Measurements from ENCODE around the gene AGBL1. TPM values are rescaled to one million over a fixed set of nuclear protein-coding genes. Genes with fewer than 3 reads are reported as not detected.

AGBL1 gene
- total RNA-seq, 2 donors from 2014 or later, result 0.23 to 0.91 TPM

DNA sequence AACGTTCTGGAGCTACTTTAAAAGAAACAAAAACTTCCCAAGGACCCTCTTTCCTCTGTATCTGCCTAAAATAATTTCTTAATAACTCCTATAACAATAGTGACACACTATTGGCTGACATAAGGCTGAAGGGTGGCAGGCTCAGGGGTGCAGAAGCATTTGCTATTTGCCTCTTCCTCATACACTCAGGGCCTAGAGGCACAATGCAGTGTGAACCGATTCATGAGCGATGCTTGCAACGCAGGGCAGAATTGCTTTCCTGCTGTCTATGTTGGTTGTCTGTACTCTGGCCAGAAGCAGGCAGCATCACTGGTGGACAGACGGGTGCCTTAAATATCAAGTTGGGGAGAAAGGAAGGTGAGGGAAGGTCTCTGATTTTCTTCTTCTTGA, 157.4 kb downstream of the AGBL1 start:
- Histone ChIP-seq H3K9me3 (no peaks in the 10 kb centered on the region), H3K4me1 (replicated peaks) (no peaks in the 10 kb centered on the region), H3K36me3 (no peaks in the 10 kb centered on the region), H3K27ac (no peak overlapping the region), H3K4me3 (no peak overlapping the region), H3K27me3 (replicated peaks; ENCODE audit: insufficient read depth) (no peaks in the 10 kb centered on the region)
- 58% methylated on average over 5 of the region's 5 CpGs for WGBS
- TF ChIP-seq POLR2AphosphoS5 (IDR thresholded peaks at IDR 0.05), result no peak
- TF ChIP-seq, protein P1, sequence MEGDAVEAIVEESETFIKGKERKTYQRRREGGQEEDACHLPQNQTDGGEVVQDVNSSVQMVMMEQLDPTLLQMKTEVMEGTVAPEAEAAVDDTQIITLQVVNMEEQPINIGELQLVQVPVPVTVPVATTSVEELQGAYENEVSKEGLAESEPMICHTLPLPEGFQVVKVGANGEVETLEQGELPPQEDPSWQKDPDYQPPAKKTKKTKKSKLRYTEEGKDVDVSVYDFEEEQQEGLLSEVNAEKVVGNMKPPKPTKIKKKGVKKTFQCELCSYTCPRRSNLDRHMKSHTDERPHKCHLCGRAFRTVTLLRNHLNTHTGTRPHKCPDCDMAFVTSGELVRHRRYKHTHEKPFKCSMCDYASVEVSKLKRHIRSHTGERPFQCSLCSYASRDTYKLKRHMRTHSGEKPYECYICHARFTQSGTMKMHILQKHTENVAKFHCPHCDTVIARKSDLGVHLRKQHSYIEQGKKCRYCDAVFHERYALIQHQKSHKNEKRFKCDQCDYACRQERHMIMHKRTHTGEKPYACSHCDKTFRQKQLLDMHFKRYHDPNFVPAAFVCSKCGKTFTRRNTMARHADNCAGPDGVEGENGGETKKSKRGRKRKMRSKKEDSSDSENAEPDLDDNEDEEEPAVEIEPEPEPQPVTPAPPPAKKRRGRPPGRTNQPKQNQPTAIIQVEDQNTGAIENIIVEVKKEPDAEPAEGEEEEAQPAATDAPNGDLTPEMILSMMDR (IDR thresholded peaks at IDR 0.05), result no peak
- no peak for TF ChIP-seq POLR2A (IDR thresholded peaks at IDR 0.05)
- no peak for DNase-seq (ENCODE audit: low spot score)
- intact Hi-C loops (cut with DNase I), result no loop called here

DNA sequence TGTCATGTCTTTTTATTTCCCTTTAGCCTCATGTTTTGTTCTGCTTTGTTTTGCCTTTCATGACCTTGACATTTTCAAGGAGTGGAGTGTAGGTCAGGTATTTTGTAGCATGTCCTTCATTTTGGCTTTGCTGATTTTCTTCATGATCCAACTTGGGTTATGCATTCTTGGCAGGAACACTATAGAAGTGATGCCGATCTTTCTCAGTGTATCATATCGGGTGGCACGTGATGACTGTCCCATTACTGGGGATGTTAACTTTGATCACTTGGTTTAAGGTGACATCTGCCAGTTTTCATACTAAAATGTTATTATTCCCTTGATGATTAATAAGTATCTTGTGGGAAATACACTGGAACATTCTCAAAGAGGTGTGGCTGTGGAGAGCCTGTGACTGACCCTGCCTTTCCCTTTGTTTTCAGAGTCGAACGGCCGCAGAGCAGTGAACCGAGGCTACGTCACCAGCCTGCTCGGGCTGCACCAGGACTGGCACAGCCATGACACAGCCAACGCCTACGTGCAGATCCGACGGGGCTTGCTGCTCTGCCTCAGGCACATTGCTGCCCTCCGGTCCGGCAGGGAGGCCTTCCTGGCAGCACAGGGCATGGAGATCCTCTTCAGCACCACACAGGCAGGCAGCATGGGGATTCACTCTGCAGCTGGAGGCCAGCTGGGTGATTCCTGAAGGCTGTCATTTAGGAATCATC, 167.7 kb downstream of the AGBL1 start:
- no peak for DNase-seq (ENCODE audit: low spot score)
- 51% methylated on average over 15 of the region's 15 CpGs for WGBS
- Histone ChIP-seq H3K36me3 (no peaks in the 10 kb centered on the region), H3K9me3 (no peaks in the 10 kb centered on the region), H3K4me1 (replicated peaks) (no peaks in the 10 kb centered on the region), H3K27me3 (replicated peaks; ENCODE audit: insufficient read depth) (no peaks in the 10 kb centered on the region), H3K27ac (no peak overlapping the region), H3K4me3 (no peak overlapping the region)
- no peak for TF ChIP-seq POLR2AphosphoS5 (IDR thresholded peaks at IDR 0.05)
- TF ChIP-seq, protein P1 (IDR thresholded peaks at IDR 0.05), result no peak
- intact Hi-C loops (cut with DNase I), result no loop called here

DNA sequence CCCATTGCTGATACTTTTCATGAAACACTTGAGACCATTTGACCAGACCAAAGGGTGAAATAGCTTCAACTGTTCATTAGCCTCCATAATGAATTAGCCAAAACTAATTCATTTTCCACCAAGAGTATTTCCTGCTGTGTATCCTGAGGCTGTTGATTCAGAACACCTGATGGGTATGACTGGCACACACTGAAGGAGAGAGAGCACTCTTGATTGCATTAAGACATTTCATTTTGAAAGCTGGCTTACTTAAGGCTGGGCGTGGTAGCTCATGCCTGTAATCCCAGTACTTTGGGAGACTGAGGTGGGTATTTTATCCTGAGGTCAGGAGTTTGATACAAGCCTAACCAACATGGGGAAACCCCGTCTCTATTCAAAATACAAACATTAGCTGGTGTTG, 175.6 kb downstream of the AGBL1 start:
- Histone ChIP-seq H3K27ac (no peak overlapping the region), H3K9me3 (no peaks in the 10 kb centered on the region), H3K4me1 (replicated peaks) (no peaks in the 10 kb centered on the region), H3K4me3 (no peak overlapping the region), H3K27me3 (replicated peaks; ENCODE audit: insufficient read depth) (no peaks in the 10 kb centered on the region), H3K36me3 (no peaks in the 10 kb centered on the region)
- WGBS, result 84% methylated on average over 2 of the region's 2 CpGs
- TF ChIP-seq, protein P1 (IDR thresholded peaks at IDR 0.05), result no peak
- TF ChIP-seq POLR2AphosphoS5 (IDR thresholded peaks at IDR 0.05) (no peak), POLR2A (IDR thresholded peaks at IDR 0.05) (no peak)
- intact Hi-C loops (cut with DNase I), result no loop called here
- no peak for DNase-seq (ENCODE audit: low spot score)

DNA sequence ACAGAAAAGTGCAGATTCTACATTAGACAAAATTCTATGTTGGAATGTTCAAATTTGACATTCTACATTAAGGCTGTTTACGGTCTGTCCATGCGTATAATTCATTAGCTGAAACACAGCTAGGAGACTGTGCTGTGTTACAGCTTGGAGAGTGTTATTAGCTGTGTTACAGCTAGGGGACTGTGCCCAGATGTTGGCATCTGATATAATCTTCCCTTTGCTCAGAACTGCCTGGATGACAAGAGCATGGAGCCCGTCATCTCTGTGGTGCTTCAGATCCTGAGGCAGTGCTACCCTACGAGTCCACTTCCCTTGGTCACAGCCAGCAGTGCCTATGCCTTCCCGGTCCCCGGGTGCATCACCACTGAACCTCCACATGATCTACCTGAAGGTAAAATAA, 177.0 kb downstream of the AGBL1 start:
- TF ChIP-seq POLR2A (IDR thresholded peaks at IDR 0.05) (no peak), POLR2AphosphoS5 (IDR thresholded peaks at IDR 0.05) (no peak)
- TF ChIP-seq, protein P1 (IDR thresholded peaks at IDR 0.05), result no peak

DNA sequence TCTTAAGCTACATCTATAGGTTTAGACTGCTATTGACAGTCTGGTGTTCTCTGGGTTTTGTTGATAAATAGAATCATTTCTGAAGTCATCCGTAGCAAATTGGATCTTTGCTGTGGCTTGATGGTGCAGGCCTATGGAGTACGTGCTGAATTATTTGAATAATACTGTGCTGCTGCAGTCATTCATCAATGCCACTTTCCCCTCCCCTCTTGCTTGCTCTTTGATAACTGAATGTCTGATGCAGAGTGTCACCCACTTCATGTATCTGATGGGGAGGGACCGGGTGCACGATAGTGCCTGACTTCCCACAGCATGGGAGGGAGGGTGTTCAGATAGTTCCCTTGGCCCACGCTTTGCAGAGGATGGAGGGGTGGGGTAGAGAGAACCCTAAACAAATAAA, 179.9 kb downstream of the AGBL1 start:
- no peaks in the 10 kb centered on the region for H3K36me3 ChIP-seq
- H3K9me3 ChIP-seq, result no peaks in the 10 kb centered on the region
- intact Hi-C loops (cut with DNase I), result no loop called here
- TF ChIP-seq POLR2A (IDR thresholded peaks at IDR 0.05) (no peak), POLR2AphosphoS5 (IDR thresholded peaks at IDR 0.05) (no peak)
- TF ChIP-seq, protein P1 (IDR thresholded peaks at IDR 0.05), result no peak
- H3K27ac ChIP-seq, result no peak overlapping the region
- DNase-seq (ENCODE audit: low spot score), result no peak
- no peak overlapping the region for H3K4me3 ChIP-seq
- H3K27me3 ChIP-seq (replicated peaks; ENCODE audit: insufficient read depth), result no peaks in the 10 kb centered on the region
- WGBS, result 71% methylated on average over 5 of the region's 5 CpGs
- no peaks in the 10 kb centered on the region for H3K4me1 ChIP-seq (replicated peaks)

More for the DNA sequence above, 177.0 kb downstream of the AGBL1 start:
- no peak for DNase-seq (ENCODE audit: low spot score)
- Histone ChIP-seq H3K4me1 (replicated peaks) (no peaks in the 10 kb centered on the region), H3K4me3 (no peak overlapping the region), H3K27ac (no peak overlapping the region), H3K36me3 (no peaks in the 10 kb centered on the region), H3K9me3 (no peaks in the 10 kb centered on the region), H3K27me3 (replicated peaks; ENCODE audit: insufficient read depth) (no peaks in the 10 kb centered on the region)
- intact Hi-C loops (cut with DNase I), result no loop called here
- 83% methylated on average over 6 of the region's 6 CpGs for WGBS

All from prostate gland (tissue), 2 donors.